Measurements from ENCODE around the gene MRPL34.
"Not testable (repeated sequence)": the region's sequence is repeated elsewhere in the genome, so short reads cannot be mapped to it uniquely, and the experiment has no call there.

MRPL34 gene

GRCh38 chr19:17305517-17306284 is at the start of gene MRPL34:
TSS of gene MRPL34 (plus strand) at chr19:17305872. CDS start at chr19:17305893, 21 bp downstream.
- DNase-seq (ENCODE audit: low read depth): peak; percentile 97

GRCh38 chr19:17256130-17256529 is 49.5 kb upstream of the MRPL34 start:
- no peak for DNase-seq (ENCODE audit: low read depth)
- H3K4me3 ChIP-seq (ENCODE audit: low read depth, low read length): no peak overlapping the region

More at GRCh38 chr19:17305517-17306284, at the start of gene MRPL34:
- H3K4me3 ChIP-seq (ENCODE audit: low read depth, low read length): peak within 1 kb of the TSS; percentile 81

DNA sequence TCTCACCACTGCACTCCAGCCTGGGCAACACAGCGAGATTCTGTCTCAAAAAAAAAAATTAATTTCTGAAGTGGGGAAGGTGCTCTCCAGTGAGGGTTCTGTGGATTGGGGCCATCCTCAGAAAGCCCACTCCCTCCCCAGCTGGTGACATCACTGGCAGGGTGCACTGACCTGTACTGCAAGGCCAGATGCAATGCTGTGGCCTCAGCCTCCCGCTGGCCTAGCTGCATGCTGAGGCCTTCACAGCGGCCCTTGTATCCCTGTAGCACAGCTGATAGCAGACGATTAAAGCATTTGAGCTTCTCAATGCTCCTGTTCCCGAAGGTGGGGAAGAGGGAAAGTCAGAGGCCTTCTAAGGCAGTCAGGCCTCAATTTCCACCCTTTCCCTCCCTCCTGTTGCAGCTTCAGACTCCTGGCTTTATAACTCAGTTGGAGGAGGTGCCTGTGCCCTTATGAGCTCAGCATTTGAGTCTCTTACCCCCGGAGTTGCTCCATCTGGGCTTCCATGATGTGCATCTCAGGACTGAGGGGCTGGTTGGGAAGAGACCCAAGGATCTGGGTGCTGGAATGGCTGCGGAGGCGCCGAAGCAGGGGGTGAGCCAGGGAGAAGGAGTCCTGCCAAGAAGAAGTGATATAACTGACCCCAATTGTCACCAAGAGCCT is 46.4 kb upstream of the MRPL34 start:
- H3K4me3 ChIP-seq (ENCODE audit: low read depth, low read length): no peak overlapping the region
- DNase-seq (ENCODE audit: low read depth): no peak

DNA sequence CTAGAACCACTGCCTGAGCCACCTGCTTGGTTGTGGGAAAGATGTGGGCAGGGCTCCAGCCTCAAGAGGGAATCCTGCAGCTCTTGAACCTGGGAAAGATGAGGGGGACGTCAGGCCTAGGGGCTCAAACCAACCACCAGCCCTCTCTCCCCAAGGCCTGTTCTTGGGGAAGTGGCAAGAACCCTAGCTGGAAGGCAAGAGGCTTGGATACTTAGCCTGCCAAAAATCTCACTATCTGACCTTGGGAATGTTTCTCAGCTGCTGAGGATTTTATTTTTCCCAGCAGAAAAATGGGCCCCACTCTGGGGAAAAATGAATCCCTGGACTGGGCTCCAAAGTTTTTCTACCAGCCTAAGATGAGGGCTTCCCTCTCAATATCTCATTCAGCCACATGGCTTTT is 45.7 kb upstream of the MRPL34 start:
- DNase-seq (ENCODE audit: low read depth): no peak
- H3K4me3 ChIP-seq (ENCODE audit: low read depth, low read length): no peak overlapping the region

GRCh38 chr19:17260842-17261325 is 44.8 kb upstream of the MRPL34 start:
- DNase-seq (ENCODE audit: low read depth): no peak
- no peak overlapping the region for H3K4me3 ChIP-seq (ENCODE audit: low read depth, low read length)

GRCh38 chr19:17262557-17262956 is 43.1 kb upstream of the MRPL34 start:
- H3K4me3 ChIP-seq (ENCODE audit: low read depth, low read length): no peak overlapping the region
- DNase-seq (ENCODE audit: low read depth): no peak

- no peak for DNase-seq (ENCODE audit: low read depth)
- H3K4me3 ChIP-seq (ENCODE audit: low read depth, low read length): no peak overlapping the region
Observed at GRCh38 chr19:17263712-17264640, 41.7 kb upstream of the MRPL34 start.

DNA sequence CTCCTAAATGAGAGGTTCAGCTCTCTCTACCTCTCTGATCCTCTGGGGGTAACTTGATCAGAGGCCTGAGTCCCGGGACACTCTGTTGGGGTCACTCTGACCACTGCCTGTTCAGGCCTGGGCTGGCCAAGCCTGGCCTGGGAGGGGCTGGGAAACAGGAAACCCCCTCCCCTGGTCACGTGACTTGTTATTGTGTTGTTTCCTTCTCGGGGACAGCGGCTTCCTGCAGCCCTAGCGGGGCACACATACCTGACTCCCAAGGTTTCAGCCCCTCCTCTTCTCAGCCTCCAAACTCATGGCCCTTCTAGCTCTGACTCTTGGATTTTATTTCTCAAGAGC is 41.1 kb upstream of the MRPL34 start, which contains the start of gene USHBP1:
Gene USHBP1 (minus strand): TSS at position 105 of the 339 bp plus-strand sequence. CDS start 446 bp downstream, outside the sequence.
- DNase-seq (ENCODE audit: low read depth): no peak
- H3K4me3 ChIP-seq (ENCODE audit: low read depth, low read length): no peak within 1 kb of the TSS

DNA sequence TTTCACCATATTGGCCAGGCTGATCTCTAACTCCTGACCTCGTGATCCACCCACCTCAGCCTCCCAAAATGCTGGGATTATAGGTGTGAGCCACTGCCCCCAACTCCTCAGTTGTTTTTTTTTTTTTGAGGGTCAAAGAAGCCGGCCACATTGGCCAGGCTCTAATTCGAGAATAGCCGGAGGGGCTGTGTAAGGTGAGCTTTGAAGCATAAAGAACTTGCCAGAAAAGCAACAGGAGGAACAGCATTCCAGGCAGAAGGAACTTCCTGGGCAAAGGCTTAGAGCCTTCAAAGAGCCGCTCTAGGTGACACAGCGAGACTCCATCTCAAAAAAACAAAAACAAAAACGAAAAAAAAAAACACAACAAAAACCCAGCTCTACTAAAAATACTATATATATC is 39.6 kb upstream of the MRPL34 start:
- no peak for DNase-seq (ENCODE audit: low read depth)
- no peak overlapping the region for H3K4me3 ChIP-seq (ENCODE audit: low read depth, low read length)

DNA sequence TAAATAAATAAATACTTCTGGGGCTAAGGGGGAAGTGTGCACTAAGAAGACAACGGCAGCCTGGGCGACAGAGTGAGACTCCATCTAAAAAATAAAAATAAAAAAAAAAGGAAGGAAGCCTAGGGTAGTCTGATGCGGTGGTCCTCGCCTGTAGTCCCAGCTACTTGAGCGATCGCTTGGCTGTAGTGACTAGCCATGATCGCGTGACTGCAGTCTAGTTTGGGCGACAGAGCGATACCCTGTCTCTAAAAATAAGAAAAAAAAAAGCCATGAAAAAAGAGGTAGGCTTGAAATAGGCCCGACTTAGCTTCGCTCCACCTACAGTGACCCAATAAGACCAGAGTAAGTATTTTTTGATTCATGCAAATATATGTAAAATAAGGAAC is 39.1 kb upstream of the MRPL34 start:
- DNase-seq (ENCODE audit: low read depth): no peak
- no peak overlapping the region for H3K4me3 ChIP-seq (ENCODE audit: low read depth, low read length)

DNA sequence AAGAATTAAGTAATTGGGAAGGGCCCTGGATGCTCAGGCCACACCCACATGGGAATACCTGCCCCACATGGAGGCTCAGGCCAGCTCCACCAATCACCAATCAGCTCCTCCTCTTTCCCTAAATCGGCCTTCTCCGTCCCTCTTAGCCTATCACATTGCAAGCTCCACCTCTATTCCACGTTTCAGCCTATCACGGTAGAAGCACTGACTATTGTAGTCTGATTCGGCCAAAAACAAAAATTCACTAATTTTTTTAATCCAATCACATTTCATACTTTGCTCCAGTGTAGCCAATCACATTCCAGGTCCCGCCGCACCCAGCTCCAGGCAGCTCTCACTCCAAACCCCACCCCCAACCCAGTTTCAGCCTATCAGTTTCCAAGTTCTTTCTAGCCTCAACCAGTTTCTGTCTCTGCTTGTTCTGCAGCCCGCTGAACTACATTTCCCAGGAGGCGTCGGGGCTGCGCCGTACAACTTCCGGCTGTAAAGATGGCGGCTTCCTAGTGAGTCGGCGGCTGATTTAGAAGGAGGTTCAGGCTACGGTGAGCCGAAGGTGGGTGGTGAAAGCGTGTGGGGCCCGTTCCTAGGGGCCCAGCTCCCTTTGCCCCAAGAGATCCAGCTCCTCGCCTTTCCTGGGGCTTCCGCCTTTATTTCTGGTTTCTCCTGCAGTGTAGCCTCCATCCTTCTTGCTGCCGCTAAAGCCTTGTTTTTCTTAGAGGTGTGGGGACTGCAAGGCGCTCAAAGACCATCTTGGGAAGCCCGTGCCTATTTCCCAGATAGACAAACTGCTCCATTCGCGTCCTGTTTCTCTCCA is 38.5 kb upstream of the MRPL34 start, which contains the start of gene BABAM1:
Gene BABAM1 (plus strand): TSS at position 469 of the 814 bp plus-strand sequence. CDS start 1,364 bp downstream, outside the sequence.
- DNase-seq (ENCODE audit: low read depth): peak; percentile 99
- H3K4me3 ChIP-seq (ENCODE audit: low read depth, low read length): peak within 1 kb of the TSS; percentile 99

DNA sequence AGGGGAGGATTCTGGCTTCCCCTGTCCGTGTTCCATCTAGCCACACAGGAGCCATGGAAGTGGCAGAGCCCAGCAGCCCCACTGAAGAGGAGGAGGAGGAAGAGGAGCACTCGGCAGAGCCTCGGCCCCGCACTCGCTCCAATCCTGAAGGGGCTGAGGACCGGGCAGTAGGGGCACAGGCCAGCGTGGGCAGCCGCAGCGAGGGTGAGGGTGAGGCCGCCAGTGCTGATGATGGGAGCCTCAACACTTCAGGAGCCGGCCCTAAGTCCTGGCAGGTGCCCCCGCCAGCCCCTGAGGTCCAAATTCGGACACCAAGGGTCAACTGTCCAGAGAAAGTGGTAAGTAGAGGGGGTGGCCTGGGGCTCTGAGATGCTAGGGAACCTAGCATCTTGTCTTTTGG is 36.9 kb upstream of the MRPL34 start:
- no peak for DNase-seq (ENCODE audit: low read depth)
- H3K4me3 ChIP-seq (ENCODE audit: low read depth, low read length): no peak overlapping the region

GRCh38 chr19:17274892-17275291 is 30.8 kb upstream of the MRPL34 start:
- DNase-seq (ENCODE audit: low read depth); H3K4me3 ChIP-seq (ENCODE audit: low read depth, low read length): not testable (repeated sequence)

DNA sequence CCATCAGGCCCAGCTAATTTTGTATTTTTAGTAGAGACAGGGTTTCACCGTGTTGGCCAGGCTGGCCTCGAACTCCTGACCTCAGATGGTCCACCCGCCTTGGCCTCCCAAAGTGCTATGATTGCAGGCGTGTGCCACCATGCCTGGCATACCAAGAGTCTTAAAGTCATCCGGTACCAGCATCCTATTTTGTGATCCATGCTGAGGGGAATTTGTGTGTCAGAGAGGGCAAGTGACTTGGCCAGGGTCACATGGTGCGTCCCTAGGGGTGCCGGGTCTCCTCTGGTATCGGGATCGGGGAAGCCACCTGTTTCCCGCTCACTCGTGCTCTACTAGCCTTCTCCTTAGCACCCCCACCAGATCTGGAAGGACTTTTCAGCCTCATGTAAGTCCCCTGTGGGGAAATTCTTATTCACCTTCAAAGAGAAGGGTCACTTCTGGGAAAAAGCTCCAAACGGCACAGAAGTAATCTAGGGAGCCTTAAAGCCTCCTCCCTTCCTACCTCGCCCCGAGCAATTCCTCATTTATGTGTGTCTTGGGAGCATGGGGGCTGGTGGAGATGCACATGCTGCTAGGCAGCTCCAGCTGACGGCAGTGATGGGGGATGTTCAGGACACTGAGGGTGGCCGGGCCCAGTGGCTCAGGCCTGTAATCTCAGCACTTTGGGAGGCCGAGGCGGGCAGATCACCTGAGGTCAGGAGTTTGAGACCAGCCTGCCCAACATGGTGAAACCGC is 30.1 kb upstream of the MRPL34 start:
- no peak for DNase-seq (ENCODE audit: low read depth)
- no peak overlapping the region for H3K4me3 ChIP-seq (ENCODE audit: low read depth, low read length)

GRCh38 chr19:17279436-17279835 is 26.2 kb upstream of the MRPL34 start:
- no peak overlapping the region for H3K4me3 ChIP-seq (ENCODE audit: low read depth, low read length)
- DNase-seq (ENCODE audit: low read depth): no peak

DNA sequence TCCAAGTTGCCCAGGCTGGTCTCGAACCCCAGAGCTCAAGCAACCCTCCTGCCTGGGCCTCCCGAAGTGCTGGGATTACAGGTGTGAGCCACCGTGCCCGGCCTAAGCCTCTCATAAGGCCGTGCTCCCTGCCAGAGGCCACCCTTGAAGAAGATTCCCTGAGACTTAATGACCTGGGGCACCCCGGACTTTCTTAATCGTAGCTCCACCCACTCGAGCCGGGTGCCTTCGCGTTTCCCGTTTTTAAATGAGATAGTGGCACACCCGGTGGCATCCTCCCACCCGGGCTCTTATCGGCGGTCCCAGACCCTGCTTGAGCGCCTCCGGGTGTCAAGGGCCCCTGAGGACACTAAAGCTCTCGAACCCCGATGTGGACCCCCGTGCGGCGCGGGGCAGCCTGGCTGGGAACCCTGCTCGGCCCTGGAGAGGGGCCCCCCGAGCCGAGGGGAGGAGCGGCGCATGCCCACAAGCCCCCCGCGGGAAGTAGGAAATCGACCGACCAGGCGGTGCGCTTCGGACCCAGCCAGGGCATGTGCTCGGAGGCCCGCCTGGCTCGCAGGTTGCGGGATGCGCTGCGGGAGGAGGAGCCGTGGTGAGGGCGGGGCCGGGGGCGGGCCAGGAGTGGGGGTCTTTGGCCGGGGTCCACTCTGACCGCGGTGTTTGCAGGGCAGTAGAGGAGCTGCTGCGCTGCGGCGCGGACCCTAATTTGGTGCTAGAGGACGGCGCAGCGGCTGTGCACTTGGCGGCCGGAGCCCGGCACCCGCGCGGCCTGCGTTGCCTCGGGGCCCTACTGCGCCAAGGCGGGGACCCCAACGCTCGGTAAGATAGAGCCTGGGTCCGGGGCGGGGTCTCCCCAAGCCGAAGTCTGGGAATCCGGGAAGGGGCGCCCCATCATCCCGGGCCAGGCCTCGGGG is 24.0 kb upstream of the MRPL34 start, which contains the start of gene ANKLE1:
Gene ANKLE1 (plus strand): TSS at position 511 of the 914 bp plus-strand sequence. CDS start 20 bp downstream, at position 531.
- H3K4me3 ChIP-seq (ENCODE audit: low read depth, low read length): peak within 1 kb of the TSS; percentile 45
- no peak for DNase-seq (ENCODE audit: low read depth)

DNA sequence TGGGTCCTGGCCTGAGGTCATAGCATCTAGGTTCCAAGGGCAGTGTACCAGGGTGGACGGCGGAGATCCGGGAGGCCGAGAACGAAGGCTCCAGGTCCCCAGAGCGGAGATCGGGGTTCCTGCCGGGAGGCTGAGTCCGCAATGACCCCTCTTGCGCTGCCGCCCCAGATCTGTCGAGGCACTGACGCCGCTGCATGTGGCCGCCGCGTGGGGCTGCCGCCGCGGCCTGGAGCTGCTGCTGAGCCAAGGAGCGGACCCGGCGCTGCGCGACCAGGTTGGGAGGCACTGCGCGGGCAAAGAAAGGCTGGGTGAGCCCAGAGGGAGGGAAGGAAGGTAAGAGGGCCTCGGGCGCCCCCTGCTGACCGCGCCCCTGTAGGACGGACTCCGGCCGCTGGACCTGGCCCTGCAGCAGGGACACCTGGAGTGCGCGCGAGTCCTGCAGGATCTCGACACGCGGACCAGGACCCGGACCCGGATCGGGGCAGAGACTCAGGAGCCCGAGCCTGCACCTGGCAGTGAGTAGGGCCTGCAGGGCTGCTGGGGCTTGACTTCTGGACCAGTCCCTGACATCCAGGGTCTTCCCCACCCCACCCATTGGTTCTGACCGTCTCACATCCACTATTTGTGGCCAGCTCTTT is 23.1 kb upstream of the MRPL34 start:
- peak overlapping the region; percentile 45 for H3K4me3 ChIP-seq (ENCODE audit: low read depth, low read length)
- peak; percentile 22 for DNase-seq (ENCODE audit: low read depth)
